Measurements from ENCODE around the gene HPSE2.
A peak's percentile ranks its signal among the peaks of the same experiment; 100 is the strongest.
"Not testable (repeated sequence)": the region's sequence is repeated elsewhere in the genome, so short reads cannot be mapped to it uniquely, and the experiment has no call there.

HPSE2 gene

GRCh38 chr10:99235658-99236626 is at the start of gene HPSE2:
Gene HPSE2 (minus strand): TSS chr10:99235852.
- DNase-seq = no peak

- DNase-seq = no peak
Observed at GRCh38 chr10:99280472-99280871, 44.8 kb upstream of the HPSE2 start.

GRCh38 chr10:99279626-99280111 is 44.0 kb upstream of the HPSE2 start:
- DNase-seq = no peak

GRCh38 chr10:99276848-99277486 is 41.3 kb upstream of the HPSE2 start:
- no peak for DNase-seq

GRCh38 chr10:99266383-99266782 is 30.7 kb upstream of the HPSE2 start:
- DNase-seq = no peak

GRCh38 chr10:99248824-99249223 is 13.2 kb upstream of the HPSE2 start:
- no peak for DNase-seq

- DNase-seq = not testable (repeated sequence)
Observed at GRCh38 chr10:99247893-99248292, 12.2 kb upstream of the HPSE2 start.

GRCh38 chr10:99236627-99237309 is 1.1 kb upstream of the HPSE2 start:
- DNase-seq = no peak

GRCh38 chr10:99234791-99235657 is 628 bp downstream of the HPSE2 start:
- DNase-seq = peak; percentile 54

- peak; percentile 65 for DNase-seq
Observed at GRCh38 chr10:99234041-99234790, 1.4 kb downstream of the HPSE2 start.

GRCh38 chr10:99233689-99234037 is 2.0 kb downstream of the HPSE2 start:
- DNase-seq = peak; percentile 60

GRCh38 chr10:99233000-99233688 is 2.5 kb downstream of the HPSE2 start:
- no peak for DNase-seq

- DNase-seq = peak; percentile 60
Observed at GRCh38 chr10:99232360-99232999, 3.2 kb downstream of the HPSE2 start.

- DNase-seq = no peak
Observed at GRCh38 chr10:99224766-99225165, 10.9 kb downstream of the HPSE2 start.

- DNase-seq = no peak
Observed at GRCh38 chr10:99207340-99207739, 28.3 kb downstream of the HPSE2 start.

GRCh38 chr10:99203310-99203709 is 32.3 kb downstream of the HPSE2 start:
- no peak for DNase-seq

- no peak for DNase-seq
Observed at GRCh38 chr10:99172950-99173349, 62.7 kb downstream of the HPSE2 start.

GRCh38 chr10:99172128-99172738 is 63.4 kb downstream of the HPSE2 start:
- DNase-seq = no peak

- DNase-seq = no peak
Observed at GRCh38 chr10:99170116-99170675, 65.5 kb downstream of the HPSE2 start.

- no peak for DNase-seq
Observed at GRCh38 chr10:99161165-99161564, 74.5 kb downstream of the HPSE2 start.

All from right forelimb (tissue), 1 donor.